Measurements from ENCODE around the gene FOXA2.

GRCh38 chr20:22536956-22537756 is 47.2 kb downstream of the FOXA2 start:
- TF ChIP-seq CTCF (IDR thresholded peaks at IDR 0.05) = no peak
- TF ChIP-seq ZFX (IDR thresholded peaks at IDR 0.05; ENCODE audit: borderline replicate concordance) = no peak

Measured in 22Rv1 (cell line).